GM18507 (cell line): ENCODE data around the gene IL17RE.
"Not testable (repeated sequence)": the region's sequence is repeated elsewhere in the genome, so short reads cannot be mapped to it uniquely, and the experiment has no call there.

Experiments
- DNase-seq: peaks from one replicate; pipeline ENCODE4 v3.0.0; 2011; ENCODE audit warnings: low read depth; ENCODE audit not compliant: insufficient read length; ENCODE audit errors: extremely low spot score
- FAIRE-seq: peaks from 2 replicates; lab custom pipeline; 2011; peaks lifted over from hg19 to GRCh38; lab: Jason Lieb, UNC

IL17RE gene

GRCh38 chr3:9876991-9877390 lies 25.7 kb upstream of the IL17RE start:
- FAIRE-seq (no peak), DNase-seq (no peak)

GRCh38 chr3:9878700-9879099 lies 23.9 kb upstream of the IL17RE start:
- FAIRE-seq, result no peak
- DNase-seq, result no peak

- FAIRE-seq (no peak), DNase-seq (no peak)
Observed at GRCh38 chr3:9879830-9880549, 22.7 kb upstream of the IL17RE start, which contains the start of gene CIDEC. Gene CIDEC (minus strand): TSS chr3:9880253. CDS start chr3:9878486, 1,767 bp downstream.

DNA sequence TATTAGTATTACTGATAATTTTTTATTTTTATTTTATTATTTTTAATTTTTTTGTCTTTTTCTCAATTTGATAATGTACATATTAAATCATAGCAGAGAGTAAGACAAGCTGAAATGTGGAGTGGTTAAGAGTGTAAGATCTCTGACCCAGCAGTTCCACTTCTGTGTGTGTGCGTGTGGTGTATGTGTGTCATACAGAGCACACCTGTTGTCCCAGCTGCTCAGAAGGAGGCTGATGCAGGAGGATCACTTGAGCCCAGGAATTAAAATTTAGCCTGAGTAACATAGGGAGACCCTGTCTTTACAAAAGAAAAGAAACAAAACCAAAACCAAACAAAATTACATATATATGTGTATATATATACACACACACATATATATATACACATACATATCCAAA lies 21.2 kb upstream of the IL17RE start:
- no peak for FAIRE-seq
- DNase-seq, result no peak

GRCh38 chr3:9883706-9884554 lies 18.7 kb upstream of the IL17RE start:
- DNase-seq (no peak), FAIRE-seq (no peak)

DNA sequence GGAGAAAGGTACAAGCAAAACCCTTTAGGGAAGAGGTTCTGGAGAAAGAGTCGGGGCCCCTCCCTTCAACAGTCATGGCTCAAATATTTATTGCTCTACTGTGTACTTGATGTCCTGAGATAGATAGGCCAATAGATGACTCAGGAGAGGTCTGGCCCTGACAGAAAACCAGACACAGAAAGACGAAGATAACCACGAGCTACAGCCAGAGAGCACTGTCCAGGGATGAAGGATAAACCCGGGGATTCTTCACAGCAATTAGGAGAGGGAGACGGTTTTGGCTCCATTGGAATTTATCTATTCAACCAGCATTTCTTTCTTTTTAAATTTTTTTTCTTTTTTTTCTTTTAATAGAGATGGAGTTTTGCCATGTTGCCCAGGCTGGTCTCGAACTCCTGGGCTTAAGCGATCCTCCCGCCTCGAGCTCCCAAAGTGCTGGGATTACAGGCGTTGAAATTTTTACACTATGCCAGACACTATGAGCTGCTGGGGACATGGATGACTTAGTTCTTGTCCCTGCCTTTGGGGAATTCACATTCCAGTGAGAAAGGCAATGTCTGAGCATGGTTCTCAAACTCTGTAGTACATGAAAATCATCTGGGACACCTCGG lies 18.0 kb upstream of the IL17RE start:
- FAIRE-seq (no peak), DNase-seq (no peak)

- FAIRE-seq (no peak), DNase-seq (no peak)
Observed at GRCh38 chr3:9886328-9886727, 16.3 kb upstream of the IL17RE start.

DNA sequence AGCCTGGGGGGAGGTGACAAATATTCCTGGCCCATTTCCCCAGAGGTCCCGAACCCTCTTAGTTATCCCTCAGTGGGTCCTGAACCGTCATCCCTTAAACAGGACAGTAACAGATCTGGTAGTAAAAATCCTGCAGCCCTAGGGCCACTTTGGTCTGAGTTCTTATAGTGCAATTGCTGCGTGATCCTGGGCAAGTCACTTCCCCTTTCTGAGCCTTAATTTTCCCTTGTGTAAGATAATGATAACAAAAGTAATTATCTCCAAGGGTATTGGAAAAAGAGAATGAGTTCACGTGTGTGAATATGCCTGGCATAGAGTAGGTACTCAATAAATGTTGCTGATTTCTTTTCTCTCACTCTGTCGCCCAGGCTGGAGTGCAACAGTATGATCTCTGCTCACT lies 15.2 kb upstream of the IL17RE start:
- FAIRE-seq, result no peak

GRCh38 chr3:9888540-9888939 lies 14.1 kb upstream of the IL17RE start:
- no peak for DNase-seq
- no peak for FAIRE-seq

More for the DNA sequence above, 15.2 kb upstream of the IL17RE start:
- DNase-seq, result no peak

DNA sequence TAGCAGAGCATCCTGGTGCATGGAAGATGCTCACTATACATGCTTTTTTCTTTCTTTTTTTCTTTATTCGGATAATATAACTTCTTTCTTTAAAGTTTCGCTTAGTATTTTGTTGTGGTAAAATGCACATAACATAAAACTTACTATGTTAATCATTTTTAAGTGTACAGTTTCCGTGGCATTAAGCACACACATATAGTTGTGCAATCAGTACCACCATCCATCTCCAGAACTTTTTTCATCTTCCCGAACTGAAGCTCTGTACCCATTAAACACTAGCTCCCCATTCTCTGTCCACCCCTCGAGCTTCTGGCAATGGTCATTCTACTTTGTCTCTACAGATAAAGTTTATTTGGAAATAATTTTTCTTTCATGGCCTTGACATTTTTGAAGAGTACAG lies 13.2 kb upstream of the IL17RE start:
- no peak for DNase-seq
- no peak for FAIRE-seq

DNA sequence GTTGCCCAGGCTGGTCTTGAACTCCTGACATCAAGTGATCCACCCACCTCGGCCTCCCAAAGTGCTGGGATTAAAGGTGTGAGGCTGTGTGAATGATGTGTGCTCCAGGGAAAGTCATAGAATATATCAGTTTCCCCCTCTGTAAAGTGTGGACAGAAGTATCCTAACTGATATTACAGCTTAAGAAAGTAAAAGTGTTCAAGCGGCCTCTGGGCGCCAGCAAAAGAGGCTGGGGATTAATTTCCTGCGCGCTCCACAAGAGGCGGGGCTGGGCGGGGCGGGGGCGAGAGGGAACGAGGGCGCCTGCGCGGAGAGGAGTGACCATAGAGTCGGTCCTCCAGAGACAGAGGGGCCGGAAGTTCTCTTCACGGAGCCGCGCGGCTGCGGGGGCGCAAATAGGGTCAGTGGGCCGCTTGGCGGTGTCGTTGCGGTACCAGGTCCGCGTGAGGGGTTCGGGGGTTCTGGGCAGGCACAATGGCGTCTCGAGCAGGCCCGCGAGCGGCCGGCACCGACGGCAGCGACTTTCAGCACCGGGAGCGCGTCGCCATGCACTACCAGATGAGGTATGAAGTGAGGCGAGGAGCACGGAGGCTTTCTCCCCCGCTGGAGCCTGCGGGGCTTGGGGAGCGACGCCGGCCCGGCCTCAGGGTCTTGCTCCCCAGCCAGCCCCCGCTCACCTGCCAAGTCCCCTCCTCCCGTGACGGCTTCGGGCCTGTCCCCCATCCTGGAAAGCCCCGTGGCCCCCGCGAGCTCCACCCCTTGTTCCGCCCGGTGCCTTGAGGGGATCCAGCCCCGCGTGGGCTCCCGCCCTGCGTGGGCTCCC lies 12.2 kb upstream of the IL17RE start, which contains the start of gene JAGN1:
Gene JAGN1, plus strand, starts transcription at position 362 of the 823 bp plus-strand sequence. Its CDS starts 113 bp downstream, at position 475.
- FAIRE-seq, result peak; percentile 67
- DNase-seq, result peak; percentile 77

DNA sequence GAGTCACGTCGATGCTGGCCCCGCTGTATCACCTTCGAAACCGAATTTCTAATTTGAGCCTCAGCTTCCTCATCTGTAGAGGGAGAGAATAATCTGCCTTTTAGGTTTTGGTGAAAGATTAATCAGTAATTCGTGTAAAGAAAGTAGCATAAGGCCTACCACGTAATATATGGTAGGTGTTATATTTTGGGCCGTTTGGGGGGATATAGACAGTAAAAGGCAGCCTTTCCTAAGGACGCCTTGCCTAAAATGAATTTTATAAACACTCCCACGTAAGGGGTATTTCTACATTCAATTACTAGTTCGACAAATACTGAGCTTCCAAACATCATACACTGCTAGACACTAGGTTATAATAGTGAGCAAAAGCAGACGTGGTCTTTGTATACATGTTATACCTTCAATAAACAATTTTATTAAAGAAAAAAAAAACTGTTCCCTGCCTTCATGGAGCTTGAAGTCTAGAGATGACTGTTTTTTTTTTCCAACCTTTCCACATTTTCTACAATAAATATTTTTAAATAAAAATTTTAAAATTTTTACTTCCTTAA lies 11.5 kb upstream of the IL17RE start:
- DNase-seq (no peak), FAIRE-seq (peak; percentile 59)

GRCh38 chr3:9893739-9894138 lies 8.9 kb upstream of the IL17RE start:
- DNase-seq, result no peak
- no peak for FAIRE-seq

- not testable (repeated sequence) for DNase-seq, FAIRE-seq
Observed at GRCh38 chr3:9895715-9896114, 6.9 kb upstream of the IL17RE start.

- DNase-seq, FAIRE-seq: not testable (repeated sequence)
Observed at GRCh38 chr3:9896755-9897407, 5.8 kb upstream of the IL17RE start.

GRCh38 chr3:9897408-9898372 lies 5.0 kb upstream of the IL17RE start:
- FAIRE-seq (peak; percentile 56), DNase-seq (no peak)

- no peak for FAIRE-seq
- DNase-seq, result no peak
Observed at GRCh38 chr3:9898467-9899241, 4.0 kb upstream of the IL17RE start.
